COLO668 (cell line): Measurements from ENCODE around the gene ATF7IP2.
"Not testable (repeated sequence)": the region's sequence is repeated elsewhere in the genome, so short reads cannot be mapped to it uniquely, and the experiment has no call there.

ENCODE experiments used
- DNase-seq: peaks from one replicate; lab custom pipeline; 2025; ENCODE audit not compliant: unreplicated experiment; lab: John Stamatoyannopoulos, UW

Gene ATF7IP2

GRCh38 chr16:10385725-10386516 is at the start of gene ATF7IP2:
TSS of gene ATF7IP2 (plus strand) at chr16:10386061. CDS start at chr16:10430621, 44,560 bp downstream.
- DNase-seq: no peak

DNA sequence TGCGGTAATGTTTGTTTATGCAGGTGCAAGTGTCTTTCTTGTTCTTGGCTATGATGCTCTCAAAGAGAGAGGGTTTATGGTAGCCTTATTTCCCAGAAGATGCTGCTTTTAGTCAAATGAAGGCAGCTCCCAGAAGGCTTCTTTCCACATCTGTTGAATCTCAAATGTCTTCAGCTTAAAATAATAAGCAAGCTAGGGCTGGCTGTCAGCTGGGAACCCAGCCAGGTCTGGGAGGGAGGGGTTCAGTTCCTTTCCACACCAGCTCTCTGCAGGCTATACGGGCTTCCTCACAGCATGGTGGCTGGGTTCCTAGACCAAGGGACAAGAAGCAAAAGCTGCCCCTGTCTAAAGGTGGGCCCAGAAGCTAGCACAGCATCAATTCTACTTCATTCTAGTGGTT is 47.4 kb upstream of the ATF7IP2 start:
- no peak for DNase-seq

DNA sequence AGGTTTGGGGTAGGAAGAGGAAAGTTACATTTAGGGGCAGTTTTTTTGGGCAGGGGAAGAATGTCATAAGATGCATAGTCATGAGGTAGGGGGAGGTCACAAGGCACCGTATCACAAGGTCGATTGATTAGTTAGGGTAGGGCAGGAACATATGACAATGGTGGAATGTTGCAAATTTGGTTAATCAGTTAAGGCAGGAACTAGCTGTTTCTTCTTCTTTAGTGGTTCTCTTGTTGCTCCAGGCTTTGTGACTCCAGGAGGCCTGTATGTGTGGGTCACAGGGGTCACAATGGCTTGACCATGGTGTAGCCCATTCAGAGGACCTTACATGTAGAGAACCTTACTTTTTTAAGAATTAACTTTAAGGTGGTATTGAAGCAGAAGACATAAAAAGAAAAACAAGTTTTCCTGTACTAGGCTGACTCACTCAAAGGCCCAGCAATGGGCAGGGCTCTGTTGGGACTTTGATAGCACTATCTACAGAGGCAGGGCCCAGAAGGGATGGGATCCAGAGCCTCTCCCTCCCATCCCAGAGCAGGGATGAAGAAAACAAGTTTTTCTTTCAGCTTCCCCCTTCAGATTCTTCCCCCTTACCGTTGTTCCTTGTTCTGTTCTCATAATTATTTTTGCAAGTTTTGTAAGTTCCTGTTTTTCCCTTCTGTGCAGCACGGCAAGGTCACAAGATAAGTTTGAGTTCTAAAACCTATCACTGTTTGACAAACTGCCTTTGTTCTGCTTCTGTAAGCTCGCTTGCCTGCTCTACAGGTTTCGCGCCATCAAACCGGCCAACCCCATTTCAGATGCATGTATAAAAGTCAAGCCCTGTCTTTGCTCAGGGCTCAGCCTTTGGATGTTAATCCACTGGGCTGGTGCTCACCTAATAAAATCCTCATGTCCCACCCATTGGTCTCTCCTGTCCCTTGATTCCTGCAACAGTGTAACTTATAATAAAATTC is 45.8 kb upstream of the ATF7IP2 start:
- no peak for DNase-seq

GRCh38 chr16:10343124-10343760 is 42.6 kb upstream of the ATF7IP2 start:
- DNase-seq: no peak

DNA sequence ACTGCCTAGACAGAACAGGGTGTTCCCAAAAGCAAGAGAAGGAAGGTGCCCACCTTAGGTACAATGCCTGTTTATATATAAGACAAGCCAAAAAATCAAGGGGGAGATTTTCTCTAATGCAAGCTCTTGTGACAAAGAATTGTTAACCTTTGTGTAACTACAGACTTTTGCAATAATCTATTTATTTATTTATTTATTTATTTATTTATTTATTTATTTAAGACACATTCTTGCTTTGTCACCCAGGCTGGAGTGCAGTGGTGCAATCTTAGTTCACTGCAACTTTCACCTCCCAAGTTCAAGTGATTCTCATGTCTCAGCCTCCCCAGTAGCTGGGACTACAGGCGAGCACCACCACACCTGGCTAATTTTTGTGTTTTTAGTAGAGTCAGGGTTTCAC is 41.2 kb upstream of the ATF7IP2 start:
- DNase-seq: not testable (repeated sequence)

DNA sequence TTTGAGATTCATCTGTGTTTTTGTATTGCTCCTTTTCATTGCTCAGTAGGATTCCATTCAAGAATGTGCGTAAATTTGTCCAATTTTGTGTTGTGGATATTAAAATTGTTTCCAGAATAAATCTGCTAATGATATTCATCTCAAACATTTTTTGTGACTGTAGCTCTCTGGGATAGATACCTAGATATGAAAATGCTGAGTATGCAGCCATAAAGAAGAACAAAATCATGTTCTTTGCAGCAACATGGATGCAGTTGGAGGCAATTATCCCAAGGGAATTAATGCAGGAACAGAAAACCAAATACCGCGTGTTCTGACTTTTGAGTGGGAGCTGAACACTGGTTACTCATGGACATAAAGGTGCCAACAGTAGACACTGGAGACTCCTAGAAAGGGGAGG is 40.2 kb upstream of the ATF7IP2 start:
- DNase-seq: no peak

- DNase-seq: no peak
These were observed 36.0 kb upstream of the ATF7IP2 start for GRCh38 chr16:10349851-10350250.

GRCh38 chr16:10352262-10352661 is 33.6 kb upstream of the ATF7IP2 start:
- DNase-seq: no peak

- no peak for DNase-seq
These were observed 30.3 kb upstream of the ATF7IP2 start for GRCh38 chr16:10355589-10355988.

DNA sequence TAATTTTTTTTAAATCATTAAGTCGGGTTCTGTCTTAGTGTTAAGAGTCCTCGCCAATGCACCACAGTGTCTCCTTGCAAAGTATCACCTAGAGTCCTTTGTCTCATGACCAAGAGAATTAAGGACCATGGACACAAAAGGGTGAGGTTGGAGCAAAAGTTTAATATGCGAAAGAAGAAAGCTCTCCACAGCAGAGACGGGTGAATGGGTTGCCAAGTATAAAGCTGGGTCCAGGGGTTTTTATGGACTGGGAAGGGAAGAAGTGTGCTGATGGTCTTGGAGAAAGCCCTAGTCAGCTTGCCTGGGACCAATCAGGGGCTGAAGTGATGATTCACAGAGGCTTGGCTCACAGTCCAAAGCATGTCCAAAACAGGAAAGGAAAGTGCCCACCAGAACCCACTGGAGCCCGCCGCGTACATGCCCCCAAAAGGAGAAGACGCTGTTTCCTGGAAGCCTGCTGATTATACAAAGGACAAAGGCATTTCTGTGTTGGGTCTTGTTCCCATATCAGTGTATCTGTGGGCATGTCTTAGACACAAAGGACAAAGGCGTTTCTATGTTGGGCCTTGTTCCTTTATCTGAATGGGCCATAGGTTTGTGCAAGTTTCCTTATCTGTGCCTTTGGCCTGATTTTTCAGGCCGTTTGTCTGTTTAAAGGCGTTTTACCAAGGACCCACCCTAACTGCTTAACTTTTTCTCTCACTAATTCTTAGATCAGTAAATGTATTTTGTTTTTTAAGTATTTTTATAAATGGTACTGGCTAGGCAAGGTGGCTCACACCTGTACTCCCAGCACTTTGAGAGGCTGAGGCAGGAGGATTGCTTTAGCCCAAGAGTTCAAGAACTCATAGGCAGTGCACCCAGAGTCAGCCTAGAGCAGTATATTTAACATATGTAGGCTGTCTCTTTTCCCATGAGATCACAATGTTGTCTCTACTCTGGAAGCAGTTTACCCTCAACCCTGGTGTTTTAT is 28.7 kb upstream of the ATF7IP2 start:
- DNase-seq: no peak

DNA sequence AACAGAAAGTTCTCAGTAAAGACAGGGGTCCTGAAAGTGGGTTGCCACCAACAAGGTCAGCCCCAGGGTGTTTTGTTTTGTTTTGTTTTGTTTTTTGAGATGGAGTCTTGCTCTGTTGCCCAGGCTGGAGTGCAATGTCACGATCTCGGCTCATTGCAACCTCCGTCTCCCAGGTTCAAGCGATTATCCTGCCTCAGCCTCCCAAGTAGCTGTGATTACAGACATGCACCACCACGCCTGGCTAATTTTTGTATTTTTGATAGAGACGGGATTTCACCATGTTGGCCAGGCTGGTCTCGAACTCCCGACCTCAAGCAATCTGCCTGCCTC is 24.1 kb upstream of the ATF7IP2 start:
- DNase-seq: not testable (repeated sequence)

GRCh38 chr16:10362077-10362863 is 23.6 kb upstream of the ATF7IP2 start:
- DNase-seq: no peak

DNA sequence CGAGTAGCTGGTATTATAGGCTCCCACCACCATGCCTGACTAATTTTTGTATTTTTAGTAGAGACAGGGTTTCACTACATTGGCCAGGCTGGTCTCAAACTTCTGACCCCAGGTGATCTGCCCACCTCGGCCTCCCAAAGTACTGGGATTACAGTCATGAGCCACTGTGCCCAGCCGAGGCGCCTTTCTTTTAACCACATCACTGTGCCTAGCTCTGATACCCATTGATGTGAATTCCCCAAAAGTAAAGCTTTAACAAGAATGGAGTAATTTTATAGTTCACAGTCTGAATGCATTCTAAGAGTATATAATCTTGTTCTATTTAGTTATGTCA is 23.0 kb upstream of the ATF7IP2 start:
- DNase-seq: not testable (repeated sequence)

- not testable (repeated sequence) for DNase-seq
These were observed 19.2 kb upstream of the ATF7IP2 start for GRCh38 chr16:10366619-10367018.

GRCh38 chr16:10367616-10368188 is 18.2 kb upstream of the ATF7IP2 start:
- DNase-seq: no peak

- no peak for DNase-seq
These were observed 16.8 kb upstream of the ATF7IP2 start for GRCh38 chr16:10368969-10369551.

- DNase-seq: no peak
These were observed 15.7 kb upstream of the ATF7IP2 start for GRCh38 chr16:10370096-10370726.

GRCh38 chr16:10371592-10371991 is 14.3 kb upstream of the ATF7IP2 start:
- DNase-seq: no peak

DNA sequence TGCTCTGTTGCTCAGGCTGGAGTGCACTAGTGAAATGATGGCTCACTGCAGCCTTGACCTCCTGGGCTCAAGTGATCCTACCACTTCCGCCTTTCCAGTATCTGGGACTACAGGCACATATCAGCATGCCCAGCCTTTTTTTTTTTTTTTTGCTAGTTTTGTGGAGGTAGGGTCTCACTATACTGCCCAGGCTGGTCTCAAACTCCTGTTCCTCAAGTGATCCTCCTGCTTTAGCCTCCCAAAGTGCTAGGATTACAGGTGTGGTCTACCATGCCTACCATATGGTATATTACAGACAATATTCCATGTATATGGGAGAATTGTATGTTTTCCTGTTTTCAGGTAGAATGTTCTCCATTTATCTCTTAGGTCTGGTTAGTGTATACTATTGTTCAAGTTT is 12.3 kb upstream of the ATF7IP2 start:
- DNase-seq: no peak
